HG02870 (cell line): Measurements from ENCODE around the gene NIPAL1.

ENCODE experiments used
- ATAC-seq: cut with Tn5 transposase; IDR thresholded peaks from one replicate; pipeline ENCODE4 v1.9.1; 2021; ENCODE audit warnings: mild to moderate bottlenecking, moderate library complexity; ENCODE audit not compliant: unreplicated experiment

The NIPAL1 gene

GRCh38 chr4:48025005-48025404 is 8.4 kb downstream of the NIPAL1 start:
- no peak for ATAC-seq

DNA sequence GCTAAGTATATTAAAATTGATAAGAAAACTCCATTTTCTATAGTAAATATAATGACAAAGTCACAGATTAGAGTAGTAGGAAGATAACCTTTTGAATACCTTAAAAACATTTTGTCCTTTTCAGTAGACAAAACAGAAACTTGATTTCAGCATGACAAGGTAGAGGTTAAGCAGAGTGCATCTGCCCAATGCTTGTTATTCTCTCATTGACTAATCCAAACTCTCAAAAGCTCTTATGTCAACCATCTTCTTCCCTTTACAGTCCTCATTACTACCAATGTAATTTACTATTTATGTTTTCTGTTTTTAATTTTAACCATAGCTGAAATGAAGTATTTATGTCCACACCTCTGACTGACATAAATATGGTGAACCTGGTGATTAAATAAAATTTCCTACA is 11.1 kb downstream of the NIPAL1 start:
- ATAC-seq = peak; percentile 90

GRCh38 chr4:48028696-48029095 is 12.1 kb downstream of the NIPAL1 start:
- ATAC-seq = peak; percentile 59

DNA sequence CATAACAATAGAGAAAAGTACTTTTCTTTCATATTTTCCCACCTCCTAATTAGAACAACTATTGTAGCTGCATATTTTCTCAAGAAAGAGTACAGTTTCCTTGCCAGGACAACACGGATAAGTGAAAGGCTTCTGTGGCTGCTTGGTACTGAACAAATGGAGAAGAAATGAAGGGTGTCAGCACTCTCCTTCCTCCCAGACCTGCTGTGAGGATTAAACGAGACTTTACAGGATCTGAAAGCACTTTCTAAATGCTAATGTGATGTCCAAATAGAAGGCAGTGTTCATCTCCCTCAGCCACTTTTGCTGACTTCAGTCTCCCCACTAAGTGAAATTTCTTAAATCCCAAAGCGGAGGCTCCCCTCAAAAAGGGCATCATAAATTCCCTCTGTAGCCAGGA is 13.9 kb downstream of the NIPAL1 start:
- ATAC-seq = no peak

DNA sequence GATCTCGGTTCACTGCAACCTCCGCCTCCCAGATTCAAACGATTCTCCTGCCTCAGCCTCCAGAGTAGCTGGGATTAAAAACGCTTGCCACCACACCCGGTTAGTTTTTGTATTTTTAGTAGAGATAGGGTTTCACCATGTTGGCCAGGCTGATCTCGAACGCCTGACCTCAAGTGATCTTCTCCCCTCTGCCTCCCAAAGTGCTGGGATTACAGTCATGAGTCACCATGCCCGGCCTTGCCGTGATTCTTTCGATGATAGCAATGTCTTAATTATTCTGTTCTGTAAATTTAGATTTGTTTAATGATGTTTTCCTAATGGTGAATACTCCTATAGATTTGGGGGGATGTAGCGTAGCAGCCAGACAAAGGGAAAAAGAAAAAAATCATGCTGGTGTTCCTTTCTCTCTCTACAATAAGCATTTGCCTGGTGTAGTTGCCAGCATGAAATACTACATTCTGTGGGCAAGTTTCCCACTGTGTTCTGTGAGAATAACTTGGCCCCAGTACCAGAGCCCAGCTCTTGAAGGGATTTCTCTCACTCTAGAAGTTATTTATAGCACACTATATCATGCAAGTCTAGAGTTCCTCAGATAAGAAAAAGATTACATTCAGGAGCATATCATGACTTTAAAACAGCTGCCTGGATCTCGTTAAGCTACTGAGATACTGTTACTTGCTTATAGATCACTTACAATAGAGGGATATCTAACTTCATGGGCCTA is 15.4 kb downstream of the NIPAL1 start:
- no peak for ATAC-seq

DNA sequence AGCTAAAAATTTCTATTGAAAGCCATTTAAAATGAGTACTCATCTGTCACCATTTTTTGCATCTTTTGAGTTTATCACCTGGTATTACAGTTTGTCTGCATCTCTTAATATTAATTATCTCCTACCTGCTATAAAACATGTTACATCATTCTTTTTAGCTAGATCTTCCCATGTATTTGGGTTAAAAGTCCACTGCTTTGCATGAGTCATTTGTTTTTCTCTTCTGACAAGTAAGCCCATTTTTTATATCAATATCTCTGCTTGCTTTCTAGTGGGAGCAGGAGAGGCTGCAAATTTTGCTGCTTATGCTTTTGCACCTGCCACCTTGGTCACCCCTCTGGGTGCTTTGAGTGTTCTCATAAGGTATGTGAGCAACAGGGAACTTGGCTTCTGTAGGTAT is 16.1 kb downstream of the NIPAL1 start:
- no peak for ATAC-seq

- no peak for ATAC-seq
Measured at GRCh38 chr4:48033412-48033811, 16.8 kb downstream of the NIPAL1 start.

DNA sequence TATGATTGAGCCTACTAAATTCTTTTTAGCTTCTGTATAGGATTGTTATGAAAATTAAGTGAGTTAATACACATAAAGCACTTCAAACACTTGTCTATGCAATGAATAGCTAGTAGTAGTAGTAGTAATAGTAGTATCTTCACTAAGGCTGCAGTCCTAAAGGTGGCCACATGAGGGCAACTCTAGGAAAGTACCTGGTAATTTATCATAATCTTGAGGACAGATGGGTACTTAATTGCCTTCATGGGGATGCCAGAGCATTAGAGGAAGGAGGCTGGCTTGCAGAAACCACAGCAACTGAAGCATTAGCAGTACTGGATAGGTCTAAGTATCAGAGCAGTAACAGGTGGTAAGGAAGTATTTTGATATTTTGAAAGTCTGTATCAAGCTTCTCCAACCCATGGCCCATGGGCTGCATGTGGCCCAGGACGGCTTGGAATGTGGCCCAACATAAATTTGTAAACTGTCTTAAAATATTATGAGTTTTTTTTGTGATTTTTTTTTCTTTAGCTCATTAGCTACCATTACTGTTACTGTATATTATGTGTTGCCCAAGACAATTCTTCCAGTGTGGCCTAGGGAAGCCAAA is 17.3 kb downstream of the NIPAL1 start:
- ATAC-seq = no peak

DNA sequence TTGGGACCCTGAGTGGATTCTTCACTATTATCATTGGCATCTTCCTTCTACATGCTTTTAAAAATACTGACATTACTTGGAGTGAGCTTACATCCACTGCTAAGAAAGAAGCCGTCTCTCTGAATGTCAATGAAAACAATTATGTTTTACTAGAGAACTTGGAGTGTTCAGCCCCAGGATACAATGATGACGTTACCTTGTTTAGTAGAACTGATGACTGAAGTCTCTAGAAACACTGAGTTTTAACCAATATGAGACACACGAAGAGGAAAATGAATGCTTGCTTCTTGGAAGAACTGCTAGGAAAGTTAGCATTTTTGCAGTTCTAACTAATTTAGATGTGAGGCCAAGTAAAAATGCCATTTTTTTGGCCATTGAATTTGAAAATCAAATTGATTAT is 19.4 kb downstream of the NIPAL1 start:
- ATAC-seq = no peak

- no peak for ATAC-seq
Measured at GRCh38 chr4:48037117-48037462, 20.5 kb downstream of the NIPAL1 start.

- ATAC-seq = no peak
Measured at GRCh38 chr4:48038666-48039065, 22.1 kb downstream of the NIPAL1 start.

DNA sequence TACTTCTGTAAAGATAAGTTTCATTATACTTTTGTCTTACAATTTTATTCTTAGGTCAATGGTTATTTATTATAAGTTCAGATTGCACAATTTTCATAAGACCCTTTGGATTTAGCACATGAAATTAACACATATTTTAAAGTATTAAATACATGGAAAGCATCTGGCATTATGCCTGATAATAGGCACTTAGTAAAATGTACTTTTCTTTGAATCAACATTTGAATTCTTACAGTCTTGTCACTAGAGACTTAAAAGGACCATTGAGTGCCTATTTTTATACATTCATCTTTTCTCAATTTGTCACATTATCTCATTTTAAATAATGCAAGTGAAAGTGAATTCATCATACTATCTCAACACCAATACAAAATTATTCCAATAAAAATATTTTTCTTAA is 23.0 kb downstream of the NIPAL1 start:
- no peak for ATAC-seq

- no peak for ATAC-seq
Measured at GRCh38 chr4:48041535-48042137, 25.1 kb downstream of the NIPAL1 start.

- ATAC-seq = no peak
Measured at GRCh38 chr4:48042979-48043461, 26.4 kb downstream of the NIPAL1 start.

GRCh38 chr4:48043504-48043903 is 26.9 kb downstream of the NIPAL1 start:
- no peak for ATAC-seq

- no peak for ATAC-seq
Measured at GRCh38 chr4:48044298-48044697, 27.7 kb downstream of the NIPAL1 start.

DNA sequence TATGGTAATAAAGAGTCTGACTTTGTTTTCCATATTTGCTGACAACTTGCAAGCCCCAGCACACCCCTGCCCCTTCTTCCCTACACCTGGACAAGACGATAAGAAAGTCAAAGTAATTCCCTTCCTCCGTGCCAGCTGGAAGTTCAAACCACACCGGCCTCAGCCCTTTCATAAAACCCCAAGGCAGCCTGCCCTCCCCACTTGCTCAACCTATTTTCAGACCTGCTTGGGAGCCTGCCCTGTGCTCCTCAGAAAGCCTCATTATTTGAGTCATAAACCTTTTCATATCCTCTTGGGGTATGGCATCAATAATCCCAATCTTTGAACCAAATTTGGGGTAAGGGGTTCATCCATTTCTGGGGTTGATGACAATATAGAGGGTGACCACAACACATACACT is 29.5 kb downstream of the NIPAL1 start:
- no peak for ATAC-seq

DNA sequence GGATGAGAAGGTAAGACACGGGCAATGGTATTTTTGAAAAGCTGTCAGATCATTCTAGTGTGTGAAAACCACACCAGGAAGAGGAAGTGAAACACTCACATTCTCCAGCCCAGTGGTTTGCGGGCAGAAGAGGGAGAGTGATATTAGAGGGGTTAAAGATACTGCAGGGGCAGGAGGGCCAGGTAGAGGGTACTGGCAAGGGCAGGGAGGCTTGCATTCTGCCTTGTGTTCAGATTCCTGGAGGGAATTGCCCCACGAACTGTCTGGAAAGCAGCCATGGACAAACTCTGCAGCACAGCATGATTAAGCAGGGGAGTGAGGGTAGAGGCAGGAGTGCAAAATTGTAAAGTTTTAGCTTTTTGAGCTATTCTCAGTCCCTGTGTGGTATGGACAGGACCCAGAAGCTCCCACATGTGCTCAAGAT is 30.9 kb downstream of the NIPAL1 start:
- peak; percentile 90 for ATAC-seq

GRCh38 chr4:48047896-48048295 is 31.3 kb downstream of the NIPAL1 start:
- ATAC-seq = no peak

- no peak for ATAC-seq
Measured at GRCh38 chr4:48049483-48049882, 32.9 kb downstream of the NIPAL1 start.

DNA sequence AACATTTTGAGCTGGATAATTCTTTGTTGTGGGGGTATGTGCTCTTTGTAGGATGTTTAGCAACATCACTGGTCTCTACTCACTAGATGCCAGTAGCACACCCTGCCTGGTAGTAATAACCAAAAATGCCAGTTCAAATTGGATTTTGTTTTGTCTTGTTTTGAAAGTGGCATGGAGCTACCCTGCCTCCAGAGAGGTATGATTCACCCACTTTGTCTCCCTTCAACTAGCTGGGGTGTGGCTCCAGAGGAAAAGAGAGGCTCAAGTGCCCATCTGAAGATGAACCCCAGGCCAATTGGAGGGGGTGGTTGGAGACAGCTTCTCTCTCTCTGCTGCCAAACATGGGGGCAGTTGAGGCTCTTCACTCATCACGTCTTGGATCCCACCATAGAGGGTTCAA is 34.5 kb downstream of the NIPAL1 start:
- no peak for ATAC-seq
